ENCODE data around the gene SOS2.

The SOS2 gene

DNA sequence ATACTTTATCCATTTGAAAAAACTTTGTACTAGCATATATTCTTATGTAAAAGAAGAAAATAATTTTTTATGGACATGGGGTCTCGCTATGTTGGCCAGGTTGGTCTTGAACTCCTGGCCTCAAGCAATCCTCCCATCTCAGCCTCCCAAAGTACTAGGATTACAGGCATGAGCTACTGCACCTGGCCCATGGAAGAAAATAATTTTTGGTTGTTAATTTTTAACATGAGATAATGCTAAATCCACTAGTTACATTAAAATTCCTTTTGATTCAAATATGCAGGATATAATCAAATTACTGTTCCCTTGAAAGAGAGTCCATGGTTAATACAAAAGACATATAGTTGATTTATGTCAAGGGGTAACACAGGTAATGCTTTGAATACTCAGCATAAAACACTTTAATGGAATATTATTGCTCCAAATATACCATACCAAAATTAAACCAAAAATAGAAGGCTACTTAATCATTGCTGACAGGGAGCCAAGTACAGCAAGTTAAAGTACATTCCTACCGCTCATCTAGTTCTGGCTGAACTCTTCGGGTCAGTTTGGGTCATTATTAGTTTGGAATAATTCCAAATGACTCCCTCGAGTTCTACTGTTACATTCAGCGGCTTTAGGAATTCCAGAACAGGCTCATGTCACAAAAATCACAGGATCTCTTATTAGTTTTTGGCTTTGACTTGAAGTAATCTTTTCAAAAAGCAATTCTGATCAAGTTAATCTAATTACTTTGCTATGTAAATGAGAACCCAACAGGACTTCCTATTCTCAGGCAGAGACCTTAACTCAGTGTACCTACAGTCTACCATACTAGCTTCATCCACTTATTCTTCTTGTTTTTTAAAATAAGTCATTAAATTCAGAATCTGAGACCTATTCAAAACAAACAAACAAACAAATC lies 6.1 kb downstream of the SOS2 start:
- Histone ChIP-seq H3K4me3 (ENCODE audit: low read depth, low read length) (no peak overlapping the region), H3K36me3 (replicated peaks) (no peaks in the 10 kb centered on the region), H3K27me3 (replicated peaks) (no peaks in the 10 kb centered on the region), H3K27ac (peak overlapping the region; percentile 15)
- no peak for TF ChIP-seq CTCF (IDR thresholded peaks at IDR 0.05; ENCODE audit: low read depth, low read length, missing control alignments)
- in situ Hi-C loops (cut with HindIII; ENCODE audit: low pct_ligation_motif_present, low sequenced_read_pairs): no loop called here
- DNase-seq: peak; percentile 82

GRCh38 chr14:50222055-50222613 lies 9.2 kb downstream of the SOS2 start:
- Histone ChIP-seq H3K36me3 (replicated peaks) (no peaks in the 10 kb centered on the region), H3K4me3 (ENCODE audit: low read depth, low read length) (no peak overlapping the region), H3K27me3 (replicated peaks) (no peaks in the 10 kb centered on the region), H3K27ac (no peak overlapping the region)
- in situ Hi-C loops (cut with HindIII; ENCODE audit: low pct_ligation_motif_present, low sequenced_read_pairs): no loop called here
- DNase-seq: no peak
- no peak for TF ChIP-seq CTCF (IDR thresholded peaks at IDR 0.05; ENCODE audit: low read depth, low read length, missing control alignments)

GRCh38 chr14:50218501-50218900 lies 12.9 kb downstream of the SOS2 start:
- Histone ChIP-seq H3K36me3 (replicated peaks) (no peaks in the 10 kb centered on the region), H3K4me3 (ENCODE audit: low read depth, low read length) (no peak overlapping the region), H3K27me3 (replicated peaks) (no peaks in the 10 kb centered on the region), H3K27ac (no peak overlapping the region)
- in situ Hi-C loops (cut with HindIII; ENCODE audit: low pct_ligation_motif_present, low sequenced_read_pairs): no loop called here
- TF ChIP-seq CTCF (IDR thresholded peaks at IDR 0.05; ENCODE audit: low read depth, low read length, missing control alignments): no peak
- DNase-seq: no peak

DNA sequence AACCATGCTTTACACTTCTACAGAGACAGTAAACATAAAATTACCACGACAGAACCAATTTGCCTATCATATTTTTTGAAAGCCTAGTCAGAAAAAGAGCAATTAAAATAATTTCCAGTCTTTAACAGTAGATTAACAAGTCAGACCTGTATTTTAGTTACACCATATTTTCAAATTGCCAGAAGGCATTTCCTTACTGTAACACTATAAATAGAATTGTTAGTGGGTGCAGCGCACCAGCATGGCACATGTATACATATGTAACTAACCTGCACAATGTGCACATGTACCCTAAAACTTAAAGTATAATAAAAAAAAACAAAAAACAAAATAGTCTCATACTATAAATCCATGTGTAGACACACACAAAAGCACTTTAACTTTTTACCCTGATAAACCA lies 16.0 kb downstream of the SOS2 start:
- H3K27ac ChIP-seq: no peak overlapping the region

GRCh38 chr14:50213795-50214194 lies 17.6 kb downstream of the SOS2 start:
- DNase-seq: no peak
- in situ Hi-C loops (cut with HindIII; ENCODE audit: low pct_ligation_motif_present, low sequenced_read_pairs): no loop called here
- Histone ChIP-seq H3K27me3 (replicated peaks) (no peaks in the 10 kb centered on the region), H3K4me3 (ENCODE audit: low read depth, low read length) (no peak overlapping the region), H3K27ac (no peak overlapping the region), H3K36me3 (replicated peaks) (no peaks in the 10 kb centered on the region)
- no peak for TF ChIP-seq CTCF (IDR thresholded peaks at IDR 0.05; ENCODE audit: low read depth, low read length, missing control alignments)

More for the DNA sequence above, 16.0 kb downstream of the SOS2 start:
- Histone ChIP-seq H3K4me3 (ENCODE audit: low read depth, low read length) (no peak overlapping the region), H3K36me3 (replicated peaks) (no peaks in the 10 kb centered on the region), H3K27me3 (replicated peaks) (no peaks in the 10 kb centered on the region)
- no peak for TF ChIP-seq CTCF (IDR thresholded peaks at IDR 0.05; ENCODE audit: low read depth, low read length, missing control alignments)
- in situ Hi-C loops (cut with HindIII; ENCODE audit: low pct_ligation_motif_present, low sequenced_read_pairs): no loop called here
- DNase-seq: no peak

Data from brain microvascular endothelial cell (primary cell).